Measurements from ENCODE around the gene ZFP92. TPM values are rescaled to one million over a fixed set of nuclear protein-coding genes. Genes with fewer than 3 reads are reported as not detected.
"Not testable (repeated sequence)": the region's sequence is repeated elsewhere in the genome, so short reads cannot be mapped to it uniquely, and the experiment has no call there.

Gene ZFP92
- total and polyA plus RNA-seq, 5 donors = 0.32 to 1.6 (median 0.65) TPM

DNA sequence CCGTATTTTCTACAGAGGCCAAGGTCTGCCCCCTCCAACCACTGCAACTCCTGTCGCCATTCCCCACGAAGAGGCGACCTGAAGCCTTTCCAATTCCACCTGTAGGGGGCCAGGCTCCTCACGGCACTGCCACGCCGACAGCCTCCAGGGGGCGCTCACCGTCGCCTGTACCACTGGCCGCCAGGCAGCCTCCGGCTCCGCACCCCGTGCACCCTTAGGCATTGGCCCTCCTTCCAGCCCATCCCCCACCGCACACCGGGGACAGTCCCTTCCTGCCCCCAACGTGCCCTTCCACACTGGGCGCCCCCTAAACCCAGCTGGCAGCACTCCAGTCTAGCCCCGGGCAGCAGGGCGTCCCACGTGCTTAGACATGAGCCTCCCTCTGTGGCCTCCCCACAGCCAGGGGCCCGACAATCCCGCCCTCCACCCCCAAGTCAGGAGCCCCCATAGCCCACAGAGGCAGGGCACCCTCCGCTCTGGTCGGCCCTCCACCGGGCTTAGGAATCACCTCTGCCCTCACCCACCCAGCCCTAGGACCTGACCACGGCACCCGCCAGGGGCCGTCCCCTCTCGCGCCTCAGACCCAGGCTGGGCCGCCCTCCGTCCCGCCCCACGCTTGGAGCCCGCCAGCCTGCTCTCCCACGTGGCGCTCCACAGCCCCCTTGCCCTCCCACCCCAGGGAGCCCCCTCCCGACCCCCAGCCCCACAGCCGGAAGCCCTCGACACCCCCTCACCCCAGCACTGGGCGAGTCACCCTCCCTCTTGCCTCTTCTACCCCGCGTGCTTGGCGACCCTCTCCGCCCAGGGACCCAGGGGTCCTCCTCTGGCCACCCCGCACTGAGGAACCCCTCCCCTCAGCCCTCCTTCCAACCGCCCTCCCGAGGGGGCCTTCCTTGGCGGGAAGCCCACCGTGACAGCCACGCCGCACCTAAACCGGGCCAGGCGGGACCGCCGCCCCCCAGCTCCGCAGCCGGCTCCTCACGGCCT lies 10.8 kb upstream of the ZFP92 start:
- no peaks in the 10 kb centered on the region for H3K27me3 ChIP-seq (ENCODE audit: control insufficient read depth, insufficient read depth)
- peak in 1 of 2 donors; percentile 62 for ATAC-seq
- H3K9me3 ChIP-seq (ENCODE audit: control insufficient read depth, low read length) = no peaks in the 10 kb centered on the region
- no peak overlapping the region for H3K4me3 ChIP-seq (ENCODE audit: low read length)
- no peak overlapping the region for H3K27ac ChIP-seq (ENCODE audit: low read length)
- intact Hi-C loops (cut with DNase I) = no loop called here
- peak in 2 of 3 donors; percentile 58 to 74 for DNase-seq
- WGBS = 73% methylated on average over 57 of the region's 60 CpGs
- no peaks in the 10 kb centered on the region for H3K4me1 ChIP-seq (ENCODE audit: control insufficient read depth, insufficient read depth, low read length)

DNA sequence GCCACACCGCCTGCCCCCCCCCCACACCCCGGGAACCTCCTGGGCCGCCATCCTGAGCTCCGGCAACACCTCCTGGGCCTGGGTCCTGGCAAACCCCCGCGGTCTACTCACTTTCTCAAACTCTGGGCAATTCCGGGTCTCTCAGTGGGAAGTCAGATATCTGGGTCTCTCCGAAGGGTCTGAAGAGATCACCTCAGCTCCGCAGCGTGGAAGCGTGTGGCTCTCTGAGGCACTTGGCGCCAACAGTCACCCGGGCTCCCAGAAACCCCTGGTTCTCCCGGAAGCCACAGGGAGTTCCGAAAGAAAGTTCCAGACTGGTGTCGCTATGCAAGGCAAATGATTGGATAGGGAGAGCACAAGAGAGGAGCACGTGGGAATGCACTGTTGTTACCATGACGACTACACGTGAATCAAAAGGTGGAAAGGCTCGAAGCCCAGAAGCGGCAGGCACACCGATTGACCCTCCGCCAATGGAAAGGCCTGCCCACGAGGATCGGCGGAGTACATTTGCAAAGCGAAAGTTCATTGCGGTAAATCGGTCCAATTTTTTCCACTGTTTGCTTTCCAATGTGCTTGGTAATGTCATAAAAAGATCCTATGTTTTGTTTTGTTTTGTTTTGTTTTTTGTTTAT lies 10.0 kb upstream of the ZFP92 start, which contains the start of gene PNMA6E:
TSS of gene PNMA6E (minus strand) at position 218 of the 632 bp plus-strand sequence. CDS start 2,501 bp downstream, outside the sequence.
- 93% methylated on average over 29 of the region's 29 CpGs for WGBS
- Histone ChIP-seq H3K9me3 (ENCODE audit: control insufficient read depth, low read length) (no peaks in the 10 kb centered on the region), H3K27me3 (ENCODE audit: control insufficient read depth, insufficient read depth) (no peaks in the 10 kb centered on the region), H3K4me3 (ENCODE audit: low read length) (no peak within 1 kb of the TSS), H3K4me1 (ENCODE audit: control insufficient read depth, insufficient read depth, low read length) (no peaks in the 10 kb centered on the region), H3K27ac (ENCODE audit: low read length) (no peak within 1 kb of the TSS)
- DNase-seq = peak in 1 of 3 donors; percentile 20
- no peak for ATAC-seq
- intact Hi-C loops (cut with DNase I) = no loop called here

DNA sequence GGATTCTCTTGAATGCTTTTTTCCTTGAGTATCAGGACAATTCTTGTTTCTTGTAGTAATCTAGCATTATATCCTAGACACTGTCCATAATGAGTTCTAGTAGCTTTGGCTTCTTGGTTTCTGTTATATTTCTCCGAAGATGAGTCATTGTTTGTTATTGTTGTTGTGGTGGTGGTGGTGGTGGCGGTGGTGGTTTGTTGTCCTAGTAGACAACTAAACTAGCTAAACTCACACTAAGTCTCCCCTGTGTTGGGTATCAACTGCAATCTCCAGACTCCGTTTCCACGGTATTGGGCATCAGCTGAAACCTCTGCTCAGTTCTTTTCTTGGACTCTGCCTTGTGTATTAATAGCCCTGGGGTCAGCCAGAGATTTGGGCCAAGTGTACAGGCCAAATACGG lies 6.9 kb upstream of the ZFP92 start:
- DNase-seq = peak in 1 of 3 donors; percentile 0
- H3K4me3 ChIP-seq (ENCODE audit: low read length); H3K27ac ChIP-seq (ENCODE audit: low read length); H3K9me3 ChIP-seq (ENCODE audit: control insufficient read depth, low read length); intact Hi-C loops (cut with DNase I); H3K4me1 ChIP-seq (ENCODE audit: control insufficient read depth, insufficient read depth, low read length); H3K27me3 ChIP-seq (ENCODE audit: control insufficient read depth, insufficient read depth); ATAC-seq: not testable (repeated sequence)
- 71% methylated on average over 5 of the region's 5 CpGs for WGBS

DNA sequence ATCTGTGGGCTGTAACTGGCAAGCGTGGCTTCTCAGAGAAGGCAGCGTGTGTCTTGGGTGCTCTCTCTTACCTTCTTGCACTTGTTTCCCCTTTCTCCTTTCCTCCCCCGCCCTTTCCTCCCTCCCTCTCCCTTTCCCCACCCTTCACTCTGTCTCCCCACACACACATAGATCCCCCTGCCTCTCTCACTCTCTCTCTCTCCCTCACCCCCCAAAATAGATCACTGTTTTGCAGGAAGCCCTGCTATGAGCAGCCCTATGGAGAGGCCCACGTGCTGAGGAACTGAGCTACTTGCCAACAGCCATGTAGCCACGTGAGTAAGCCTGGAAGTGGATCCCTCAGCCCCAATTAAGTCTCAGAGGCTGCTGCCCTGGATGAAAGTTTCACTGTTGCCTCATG lies 5.8 kb upstream of the ZFP92 start:
- intact Hi-C loops (cut with DNase I) = no loop called here
- Histone ChIP-seq H3K27ac (ENCODE audit: low read length) (no peak overlapping the region), H3K27me3 (ENCODE audit: control insufficient read depth, insufficient read depth) (no peaks in the 10 kb centered on the region), H3K9me3 (ENCODE audit: control insufficient read depth, low read length) (no peaks in the 10 kb centered on the region), H3K4me3 (ENCODE audit: low read length) (no peak overlapping the region), H3K4me1 (ENCODE audit: control insufficient read depth, insufficient read depth, low read length) (no peaks in the 10 kb centered on the region)
- 38% methylated on average over 5 of the region's 5 CpGs for WGBS
- peak in 1 of 3 donors; percentile 4 for DNase-seq
- no peak for ATAC-seq

DNA sequence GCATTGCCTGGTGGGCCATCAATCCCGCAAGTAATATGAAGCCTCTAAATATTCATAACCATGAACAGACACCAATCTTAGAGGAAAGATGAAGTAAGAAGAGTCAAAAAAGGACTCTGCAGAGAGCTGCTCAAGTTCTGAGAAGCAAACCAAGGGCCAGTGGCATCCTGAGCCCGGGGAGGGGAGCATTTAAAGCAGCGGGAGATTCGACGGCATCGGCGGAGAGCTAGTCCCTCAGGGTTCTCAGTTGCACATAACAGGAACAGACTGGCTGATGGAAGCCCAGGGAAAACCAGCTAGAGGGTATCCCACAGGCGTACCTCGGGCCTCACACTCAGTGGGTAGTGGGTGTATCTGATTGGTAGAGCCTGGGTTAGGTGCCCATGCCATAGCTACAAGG lies 5.3 kb upstream of the ZFP92 start:
- ATAC-seq = no peak
- H3K27me3 ChIP-seq (ENCODE audit: control insufficient read depth, insufficient read depth) = no peaks in the 10 kb centered on the region
- H3K27ac ChIP-seq (ENCODE audit: low read length) = no peak overlapping the region
- no peaks in the 10 kb centered on the region for H3K4me1 ChIP-seq (ENCODE audit: control insufficient read depth, insufficient read depth, low read length)
- WGBS = 85% methylated on average over 9 of the region's 9 CpGs
- H3K4me3 ChIP-seq (ENCODE audit: low read length) = no peak overlapping the region
- intact Hi-C loops (cut with DNase I) = no loop called here
- no peaks in the 10 kb centered on the region for H3K9me3 ChIP-seq (ENCODE audit: control insufficient read depth, low read length)
- DNase-seq = peak in 1 of 3 donors; percentile 8

DNA sequence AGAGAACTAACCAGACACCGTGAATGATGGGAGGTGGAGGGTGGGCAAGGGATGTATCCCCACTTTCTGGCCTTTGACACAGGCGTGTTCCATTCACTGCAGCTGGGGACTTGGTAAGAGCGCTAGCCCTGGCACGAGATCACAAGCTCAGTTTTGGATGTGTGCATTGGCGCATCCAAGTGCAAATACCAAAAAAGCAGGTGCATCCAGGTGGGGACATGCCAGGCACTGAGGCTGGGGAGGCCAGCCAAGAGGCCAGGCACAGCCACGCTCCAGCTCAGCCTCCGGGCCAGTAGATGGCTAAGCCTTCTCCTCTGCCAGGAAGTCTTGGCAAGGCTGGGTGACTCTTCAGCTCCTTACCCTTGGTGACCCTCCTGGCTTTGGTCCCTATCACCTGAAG lies 4.4 kb upstream of the ZFP92 start:
- ATAC-seq (no peak), DNase-seq (peak in 1 of 3 donors; percentile 29)
- H3K9me3 ChIP-seq (ENCODE audit: control insufficient read depth, low read length) = no peaks in the 10 kb centered on the region
- no peak overlapping the region for H3K27ac ChIP-seq (ENCODE audit: low read length)
- 82% methylated on average over 7 of the region's 7 CpGs for WGBS
- no peak overlapping the region for H3K4me3 ChIP-seq (ENCODE audit: low read length)
- H3K4me1 ChIP-seq (ENCODE audit: control insufficient read depth, insufficient read depth, low read length) = no peaks in the 10 kb centered on the region
- intact Hi-C loops (cut with DNase I) = no loop called here
- H3K27me3 ChIP-seq (ENCODE audit: control insufficient read depth, insufficient read depth) = no peaks in the 10 kb centered on the region

DNA sequence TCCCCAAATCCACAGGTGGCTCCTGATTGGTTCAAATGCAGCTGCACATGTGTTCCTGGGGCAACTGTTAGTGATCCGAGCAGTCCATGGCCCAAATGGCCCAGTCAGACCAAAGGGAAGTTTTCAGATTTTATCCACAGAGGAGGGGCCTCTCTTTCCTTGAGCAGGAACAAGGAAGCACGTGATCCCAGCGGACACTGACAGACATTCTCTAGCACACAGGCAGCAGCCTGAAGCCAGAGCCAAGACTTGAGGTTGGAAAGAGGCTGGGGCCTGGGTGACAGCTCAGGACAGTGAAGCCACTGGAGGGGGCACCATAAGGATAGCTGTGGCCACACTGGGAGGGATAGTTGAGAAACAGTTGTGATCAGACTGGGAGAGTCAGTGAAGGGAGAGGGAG lies 3.5 kb upstream of the ZFP92 start:
- intact Hi-C loops (cut with DNase I) = no loop called here
- no peak for ATAC-seq
- Histone ChIP-seq H3K27ac (ENCODE audit: low read length) (no peak overlapping the region), H3K4me3 (ENCODE audit: low read length) (no peak overlapping the region), H3K27me3 (ENCODE audit: control insufficient read depth, insufficient read depth) (no peaks in the 10 kb centered on the region), H3K4me1 (ENCODE audit: control insufficient read depth, insufficient read depth, low read length) (no peaks in the 10 kb centered on the region), H3K9me3 (ENCODE audit: control insufficient read depth, low read length) (no peaks in the 10 kb centered on the region)
- DNase-seq = peak in 1 of 3 donors; percentile 11
- WGBS = 61% methylated on average over 3 of the region's 3 CpGs

DNA sequence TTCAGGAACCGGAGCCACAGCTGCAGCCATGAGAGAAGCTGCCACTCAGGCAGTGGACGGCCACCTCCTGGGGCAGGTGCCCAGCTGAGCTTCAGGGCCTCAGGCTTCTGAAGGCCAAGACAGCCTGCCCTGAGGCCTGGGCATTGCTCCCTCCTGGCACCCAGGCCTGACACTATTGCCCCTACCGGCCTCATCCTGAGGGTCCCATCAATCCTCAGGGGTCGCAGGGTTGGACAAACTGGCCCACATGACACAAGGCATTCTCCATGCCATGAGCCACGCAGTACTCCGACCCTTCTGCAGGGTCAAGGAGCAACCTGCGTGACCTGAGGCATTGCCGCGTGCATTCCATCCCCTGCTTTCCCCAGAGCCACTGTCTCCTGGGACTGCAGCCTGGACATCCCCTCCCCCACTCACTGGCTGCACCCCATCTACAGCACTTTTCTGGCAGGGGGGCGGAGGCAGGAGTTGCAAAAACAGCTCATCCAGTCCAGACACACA lies 3.0 kb upstream of the ZFP92 start:
- Histone ChIP-seq H3K4me3 (ENCODE audit: low read length) (no peak overlapping the region), H3K27me3 (ENCODE audit: control insufficient read depth, insufficient read depth) (no peaks in the 10 kb centered on the region), H3K27ac (ENCODE audit: low read length) (no peak overlapping the region), H3K9me3 (ENCODE audit: control insufficient read depth, low read length) (no peaks in the 10 kb centered on the region), H3K4me1 (ENCODE audit: control insufficient read depth, insufficient read depth, low read length) (no peaks in the 10 kb centered on the region)
- intact Hi-C loops (cut with DNase I) = no loop called here
- ATAC-seq = no peak
- 80% methylated on average over 10 of the region's 10 CpGs for WGBS
- DNase-seq = peak in 1 of 3 donors; percentile 36

DNA sequence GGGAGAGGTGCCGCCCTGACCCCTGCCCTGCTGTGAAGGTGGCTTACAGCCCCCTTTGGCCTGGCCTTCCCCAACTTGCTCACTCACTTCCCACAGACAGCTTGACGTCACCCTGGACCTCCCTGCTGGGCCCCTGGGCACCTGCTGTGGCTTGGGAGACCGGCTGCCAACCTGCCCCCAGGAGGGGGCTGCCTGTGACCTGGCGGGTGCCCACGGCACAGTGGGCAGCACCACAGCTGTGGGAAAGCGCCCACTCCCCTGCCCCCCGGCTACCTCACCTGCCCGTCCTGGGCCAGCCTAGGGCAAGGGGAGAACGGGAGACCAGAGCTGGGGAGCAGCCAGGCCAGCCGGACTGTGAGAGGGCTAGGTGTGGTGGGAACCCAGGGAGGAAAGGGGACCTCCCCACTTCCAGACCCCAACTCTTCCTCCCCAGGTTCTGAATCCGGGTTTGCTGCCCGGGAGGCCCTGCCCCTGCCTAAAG lies 2.4 kb upstream of the ZFP92 start:
- no peaks in the 10 kb centered on the region for H3K27me3 ChIP-seq (ENCODE audit: control insufficient read depth, insufficient read depth)
- H3K27ac ChIP-seq (ENCODE audit: low read length) = no peak overlapping the region
- H3K9me3 ChIP-seq (ENCODE audit: control insufficient read depth, low read length) = no peaks in the 10 kb centered on the region
- DNase-seq (peak in 1 of 3 donors; percentile 48), ATAC-seq (no peak)
- 94% methylated on average over 12 of the region's 12 CpGs for WGBS
- no peaks in the 10 kb centered on the region for H3K4me1 ChIP-seq (ENCODE audit: control insufficient read depth, insufficient read depth, low read length)
- no peak overlapping the region for H3K4me3 ChIP-seq (ENCODE audit: low read length)
- intact Hi-C loops (cut with DNase I) = no loop called here

DNA sequence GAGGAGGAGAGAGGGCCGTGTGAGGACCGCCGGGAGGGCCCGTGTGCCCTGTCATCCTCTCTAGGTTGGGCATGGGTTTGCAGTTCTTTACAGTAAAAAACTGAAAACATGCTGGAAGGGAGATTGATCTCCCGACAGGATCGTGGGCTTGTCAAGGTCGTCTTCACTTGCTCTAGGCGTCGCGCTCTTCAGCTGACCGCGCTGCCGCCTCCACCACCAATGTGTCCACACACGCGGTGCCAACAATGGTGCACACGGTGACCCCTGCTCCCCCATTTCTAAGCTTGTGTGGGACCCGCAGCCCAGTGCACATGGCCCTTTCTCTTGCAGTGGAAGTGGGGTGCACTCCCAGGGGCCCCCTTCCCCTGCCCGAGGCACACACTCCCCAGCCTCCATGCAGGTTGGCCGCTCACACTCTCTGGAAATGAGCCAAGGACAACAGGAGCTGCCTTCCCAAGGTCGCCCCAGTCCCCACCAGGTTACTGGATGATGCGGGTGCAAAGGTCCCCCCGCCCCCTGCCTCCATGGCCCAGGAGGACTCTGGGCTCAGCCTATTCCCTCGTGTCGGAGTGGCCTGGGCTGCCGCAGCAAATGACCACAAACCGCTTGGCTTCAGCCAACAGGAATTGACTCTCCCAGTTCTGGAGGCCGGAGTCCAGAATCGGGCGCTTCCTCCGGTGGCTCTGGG lies 1.7 kb upstream of the ZFP92 start:
- no peak overlapping the region for H3K27ac ChIP-seq (ENCODE audit: low read length)
- intact Hi-C loops (cut with DNase I) = no loop called here
- DNase-seq (peak in 1 of 3 donors; percentile 43), ATAC-seq (no peak)
- H3K9me3 ChIP-seq (ENCODE audit: control insufficient read depth, low read length) = no peaks in the 10 kb centered on the region
- H3K4me3 ChIP-seq (ENCODE audit: low read length) = no peak overlapping the region
- H3K4me1 ChIP-seq (ENCODE audit: control insufficient read depth, insufficient read depth, low read length) = no peaks in the 10 kb centered on the region
- WGBS = 85% methylated on average over 30 of the region's 30 CpGs
- no peaks in the 10 kb centered on the region for H3K27me3 ChIP-seq (ENCODE audit: control insufficient read depth, insufficient read depth)

Data from right cardiac atrium (tissue), 5 donors.